ENCODE data around the gene VGLL3.
"Not testable (repeated sequence)": the region's sequence is repeated elsewhere in the genome, so short reads cannot be mapped to it uniquely, and the experiment has no call there.

DNA sequence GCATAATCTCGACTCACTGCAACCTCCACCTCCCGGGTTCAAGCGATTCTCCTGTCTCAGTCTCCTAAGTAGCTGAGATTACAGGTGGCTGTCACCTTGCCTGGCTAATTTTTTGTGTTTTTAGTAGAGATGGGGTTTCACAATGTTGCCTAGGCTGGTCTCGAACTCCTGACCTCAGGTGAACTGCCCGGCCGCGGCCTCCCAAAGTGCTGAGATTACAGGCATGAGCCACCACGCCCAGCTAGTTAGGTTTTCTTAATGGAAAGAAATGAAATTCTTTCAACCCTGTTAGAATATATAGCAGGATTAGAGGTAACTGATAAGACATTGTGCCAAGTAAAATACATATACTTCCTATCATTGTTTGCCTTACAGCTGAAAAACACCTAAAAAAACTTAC is 16.8 kb downstream of the VGLL3 start:
- TF ChIP-seq, protein P1, sequence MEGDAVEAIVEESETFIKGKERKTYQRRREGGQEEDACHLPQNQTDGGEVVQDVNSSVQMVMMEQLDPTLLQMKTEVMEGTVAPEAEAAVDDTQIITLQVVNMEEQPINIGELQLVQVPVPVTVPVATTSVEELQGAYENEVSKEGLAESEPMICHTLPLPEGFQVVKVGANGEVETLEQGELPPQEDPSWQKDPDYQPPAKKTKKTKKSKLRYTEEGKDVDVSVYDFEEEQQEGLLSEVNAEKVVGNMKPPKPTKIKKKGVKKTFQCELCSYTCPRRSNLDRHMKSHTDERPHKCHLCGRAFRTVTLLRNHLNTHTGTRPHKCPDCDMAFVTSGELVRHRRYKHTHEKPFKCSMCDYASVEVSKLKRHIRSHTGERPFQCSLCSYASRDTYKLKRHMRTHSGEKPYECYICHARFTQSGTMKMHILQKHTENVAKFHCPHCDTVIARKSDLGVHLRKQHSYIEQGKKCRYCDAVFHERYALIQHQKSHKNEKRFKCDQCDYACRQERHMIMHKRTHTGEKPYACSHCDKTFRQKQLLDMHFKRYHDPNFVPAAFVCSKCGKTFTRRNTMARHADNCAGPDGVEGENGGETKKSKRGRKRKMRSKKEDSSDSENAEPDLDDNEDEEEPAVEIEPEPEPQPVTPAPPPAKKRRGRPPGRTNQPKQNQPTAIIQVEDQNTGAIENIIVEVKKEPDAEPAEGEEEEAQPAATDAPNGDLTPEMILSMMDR (IDR thresholded peaks at IDR 0.05), result not testable (repeated sequence)
- TF ChIP-seq POLR2A (IDR thresholded peaks at IDR 0.05), result not testable (repeated sequence)
